HepG2 (cell line): ENCODE data around the gene HTRA3. TPM values are rescaled to one million over a fixed set of nuclear protein-coding genes. Genes with fewer than 3 reads are reported as not detected.

Experiments
- NFIB ChIP-seq: sonication (generic); formaldehyde crosslinking; IDR thresholded peaks from 2 replicates; pipeline ENCODE4 v1.9.0; 2021; ENCODE audit warnings: missing genetic modification reagents, mild to moderate bottlenecking, borderline replicate concordance
- RBFOX2 ChIP-seq: fragments of 200-400 bp; formaldehyde crosslinking; IDR thresholded peaks from 2 replicates; pipeline ENCODE4 v1.6.1; 2017; ENCODE audit warnings: low read depth, mild to moderate bottlenecking, low read length
- ZNF672 ChIP-seq: sonication (generic); formaldehyde crosslinking; IDR thresholded peaks from 2 replicates; pipeline ENCODE4 v1.8.1; 2022; ENCODE audit warnings: missing genetic modification reagents
- ZNF687 ChIP-seq: sonication (generic); formaldehyde crosslinking; IDR thresholded peaks from 2 replicates; pipeline ENCODE4 v1.5.1; 2020; ENCODE audit warnings: mild to moderate bottlenecking, missing genetic modification reagents, moderate library complexity
- ZNF703 ChIP-seq: sonication (generic); formaldehyde crosslinking; IDR thresholded peaks from 2 replicates; pipeline ENCODE4 v1.5.1; 2020; ENCODE audit warnings: missing genetic modification reagents, mild to moderate bottlenecking, moderate library complexity, borderline replicate concordance
- polyA plus RNA-seq, 8 experiments: library from polyadenylated mRNA; depleted of rRNA in 3 of 8; stranded (reverse) in 7 of 8; unstranded in 1 of 8; fragments of >200 nt; fragmentation: Illumina TruSeq in 4 of 8; extraction: Trizol in 4 of 8; gene quantifications; 2 replicates each; pipeline versions ENCODE4 v1.2.1 to v1.2.3, GENCODE V29; 2011 to 2016; ENCODE audit warnings: low read depth in 4 of 8, missing spikeins in 1 of 8, mixed read lengths in 1 of 8; ENCODE audit not compliant: insufficient read depth in 1 of 8
- total RNA-seq, 5 experiments: library from RNA; depleted of rRNA; stranded (reverse); fragments of >200 nt; fragmentation: Illumina TruSeq; extraction: Trizol; gene quantifications; 2 replicates each; pipeline ENCODE4 v1.2.3, GENCODE V29; 2016; ENCODE audit warnings: low read depth in 1 of 5
- TF ChIP-seq, protein P1 (sequence below): sonication (generic); formaldehyde crosslinking; IDR thresholded peaks from 2 replicates; pipeline ENCODE4 v1.5.1; 2020; ENCODE audit warnings: missing genetic modification reagents, mild to moderate bottlenecking, borderline replicate concordance
- TF ChIP-seq, protein P2 (sequence below): sonication (generic); formaldehyde crosslinking; IDR thresholded peaks from 2 replicates; pipeline ENCODE4 v1.5.0; 2020; ENCODE audit warnings: mild to moderate bottlenecking, missing genetic modification reagents

HTRA3 gene
- total and polyA plus RNA-seq, 2 of the 13 experiments (the other 11 are each of a cell fraction or from before 2014, with no cell fraction given) = 0.17 TPM; not detected in 1

GRCh38 chr4:8228319-8229250 is 41.0 kb upstream of the HTRA3 start (continued):
- TF ChIP-seq, protein P1, sequence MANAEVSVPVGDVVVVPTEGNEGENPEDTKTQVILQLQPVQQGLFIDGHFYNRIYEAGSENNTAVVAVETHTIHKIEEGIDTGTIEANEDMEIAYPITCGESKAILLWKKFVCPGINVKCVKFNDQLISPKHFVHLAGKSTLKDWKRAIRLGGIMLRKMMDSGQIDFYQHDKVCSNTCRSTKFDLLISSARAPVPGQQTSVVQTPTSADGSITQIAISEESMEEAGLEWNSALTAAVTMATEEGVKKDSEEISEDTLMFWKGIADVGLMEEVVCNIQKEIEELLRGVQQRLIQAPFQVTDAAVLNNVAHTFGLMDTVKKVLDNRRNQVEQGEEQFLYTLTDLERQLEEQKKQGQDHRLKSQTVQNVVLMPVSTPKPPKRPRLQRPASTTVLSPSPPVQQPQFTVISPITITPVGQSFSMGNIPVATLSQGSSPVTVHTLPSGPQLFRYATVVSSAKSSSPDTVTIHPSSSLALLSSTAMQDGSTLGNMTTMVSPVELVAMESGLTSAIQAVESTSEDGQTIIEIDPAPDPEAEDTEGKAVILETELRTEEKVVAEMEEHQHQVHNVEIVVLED (CRISPR knock-in tag) = no peak
- TF ChIP-seq ZNF687 (CRISPR knock-in tag) (peak; percentile 50; the same call in 1 of the 2 replicates), ZNF703 (no peak), RBFOX2 (0 out of 2 replicates have a peak, but pooled peaks have one; percentile 33), NFIB (0 out of 2 replicates have a peak, but pooled peaks have one; percentile 33), ZNF672 (CRISPR knock-in tag) (no peak)
- TF ChIP-seq, protein P2, sequence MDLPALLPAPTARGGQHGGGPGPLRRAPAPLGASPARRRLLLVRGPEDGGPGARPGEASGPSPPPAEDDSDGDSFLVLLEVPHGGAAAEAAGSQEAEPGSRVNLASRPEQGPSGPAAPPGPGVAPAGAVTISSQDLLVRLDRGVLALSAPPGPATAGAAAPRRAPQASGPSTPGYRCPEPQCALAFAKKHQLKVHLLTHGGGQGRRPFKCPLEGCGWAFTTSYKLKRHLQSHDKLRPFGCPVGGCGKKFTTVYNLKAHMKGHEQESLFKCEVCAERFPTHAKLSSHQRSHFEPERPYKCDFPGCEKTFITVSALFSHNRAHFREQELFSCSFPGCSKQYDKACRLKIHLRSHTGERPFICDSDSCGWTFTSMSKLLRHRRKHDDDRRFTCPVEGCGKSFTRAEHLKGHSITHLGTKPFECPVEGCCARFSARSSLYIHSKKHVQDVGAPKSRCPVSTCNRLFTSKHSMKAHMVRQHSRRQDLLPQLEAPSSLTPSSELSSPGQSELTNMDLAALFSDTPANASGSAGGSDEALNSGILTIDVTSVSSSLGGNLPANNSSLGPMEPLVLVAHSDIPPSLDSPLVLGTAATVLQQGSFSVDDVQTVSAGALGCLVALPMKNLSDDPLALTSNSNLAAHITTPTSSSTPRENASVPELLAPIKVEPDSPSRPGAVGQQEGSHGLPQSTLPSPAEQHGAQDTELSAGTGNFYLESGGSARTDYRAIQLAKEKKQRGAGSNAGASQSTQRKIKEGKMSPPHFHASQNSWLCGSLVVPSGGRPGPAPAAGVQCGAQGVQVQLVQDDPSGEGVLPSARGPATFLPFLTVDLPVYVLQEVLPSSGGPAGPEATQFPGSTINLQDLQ (CRISPR knock-in tag) = 0 out of 2 replicates have a peak, but pooled peaks have one; percentile 35
